ENCODE results near the gene PAQR8.

DNA sequence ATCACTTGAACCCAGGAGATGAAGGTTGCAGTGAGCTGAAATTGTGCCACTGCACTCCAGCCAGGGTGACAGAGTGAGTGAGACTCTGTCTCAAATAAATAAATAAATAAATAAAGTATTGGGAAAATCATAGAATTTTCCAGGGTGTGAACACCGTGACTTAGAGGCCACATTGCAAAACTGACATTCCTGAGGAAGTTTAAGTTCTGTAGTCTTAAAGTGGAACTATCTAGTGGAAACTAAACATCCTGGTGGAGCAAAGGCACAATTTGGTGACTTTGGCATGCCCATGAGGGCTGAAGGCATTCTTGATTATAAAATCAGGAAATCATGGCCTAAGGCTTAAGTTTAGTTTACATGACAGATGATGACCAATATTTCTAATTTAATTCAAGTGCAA is 44.7 kb upstream of the PAQR8 start:
- TF ChIP-seq RAD21 (IDR thresholded peaks at IDR 0.05; ENCODE audit: low read length) (no peak), CTCF (conservative IDR thresholded peaks at IDR 0.05; ENCODE audit: low read depth, low read length) (no peak), RFX5 (IDR thresholded peaks at IDR 0.05; ENCODE audit: low read depth, low read length) (no peak), POLR2A (IDR thresholded peaks at IDR 0.05; ENCODE audit: low read depth, low read length) (no peak), MAFK (IDR thresholded peaks at IDR 0.05; ENCODE audit: low read depth, low read length) (no peak), NFE2L2 (IDR thresholded peaks at IDR 0.05; ENCODE audit: low read depth, low read length) (no peak), FOS (IDR thresholded peaks at IDR 0.05; ENCODE audit: low read depth, low read length) (no peak), USF2 (IDR thresholded peaks at IDR 0.05; ENCODE audit: low read depth, low read length) (no peak), BHLHE40 (IDR thresholded peaks at IDR 0.05; ENCODE audit: low read depth, low read length) (no peak), MXI1 (IDR thresholded peaks at IDR 0.05; ENCODE audit: borderline replicate concordance, low read depth, low read length) (no peak), CHD1 (IDR thresholded peaks at IDR 0.05; ENCODE audit: low read depth, low read length) (no peak), MAZ (IDR thresholded peaks at IDR 0.05; ENCODE audit: borderline replicate concordance, low read depth, low read length) (no peak), CEBPB (IDR thresholded peaks at IDR 0.05; ENCODE audit: low read depth, low read length) (no peak), ELK1 (IDR thresholded peaks at IDR 0.05; ENCODE audit: borderline replicate concordance, low read depth, low read length) (no peak)
